ENCODE data around the gene AMHR2. TPM values are rescaled to one million over a fixed set of nuclear protein-coding genes. Genes with fewer than 3 reads are reported as not detected.
A peak's percentile ranks its signal among the peaks of the same experiment; 100 is the strongest.
"Not testable (repeated sequence)": the region's sequence is repeated elsewhere in the genome, so short reads cannot be mapped to it uniquely, and the experiment has no call there.

The AMHR2 gene
- total RNA-seq, 1 donor from 2014 or later: not detected

DNA sequence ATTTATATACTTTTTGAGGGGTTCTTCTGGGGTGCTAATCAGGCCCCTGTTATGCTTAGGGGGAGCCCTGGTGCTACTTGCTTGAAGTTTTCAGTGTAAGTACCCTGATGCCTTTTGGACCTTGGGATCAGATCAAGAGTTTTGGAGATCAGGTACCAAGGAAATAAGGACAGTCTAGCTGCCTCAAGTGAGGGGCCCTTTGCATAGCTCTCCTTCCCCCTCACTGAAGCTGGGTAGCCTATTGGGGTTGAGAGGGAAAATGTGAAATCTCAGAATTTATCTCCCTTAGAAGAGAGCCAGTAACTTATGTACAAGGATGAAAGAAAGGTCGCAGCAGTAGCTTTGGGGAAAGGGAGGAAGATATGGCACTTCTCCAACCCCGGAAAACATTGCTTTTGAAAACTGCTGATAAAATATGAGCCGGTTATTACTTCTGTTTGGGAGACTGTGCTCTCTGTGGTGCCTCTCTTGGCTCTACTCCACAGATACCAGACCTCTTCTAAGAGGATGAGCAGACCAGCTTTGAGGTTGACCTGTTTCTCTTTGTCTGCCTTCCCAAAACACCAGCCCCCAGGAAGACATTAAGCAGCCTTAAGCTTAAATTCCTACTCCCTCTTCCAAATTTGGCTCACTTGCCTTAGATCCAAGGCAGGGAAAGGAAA, 8.8 kb upstream of the AMHR2 start:
- Histone ChIP-seq H3K79me2 (ENCODE audit: insufficient read depth, low read length) (no peaks in the 10 kb centered on the region), H3K27ac (ENCODE audit: low read depth, low read length) (no peak overlapping the region), H3K4me2 (ENCODE audit: low read length) (no peak overlapping the region), H3K4me3 (ENCODE audit: insufficient read depth, low read depth, low read length) (no peak overlapping the region), H3K9ac (ENCODE audit: low read length) (no peak overlapping the region), H2AFZ (ENCODE audit: low read depth, low read length) (no peak overlapping the region), H3K4me1 (ENCODE audit: insufficient read depth, low read length) (peaks cover 4% of the 10 kb centered on the region), H3K36me3 (ENCODE audit: insufficient read depth, low read length) (peaks cover 9% of the 10 kb centered on the region), H3K9me3 (ENCODE audit: insufficient read depth, low read depth, low read length) (no peaks in the 10 kb centered on the region), H4K20me1 (ENCODE audit: insufficient read depth, low read length) (peaks cover 7% of the 10 kb centered on the region), H3K27me3 (ENCODE audit: insufficient read depth, low read length) (no peaks in the 10 kb centered on the region)
- DNase-seq (ENCODE audit: low read depth): no peak
- Mint-ChIP-seq H3K4me3 (ENCODE audit: unreplicated experiment) (no peak overlapping the region), H3K9me3 (ENCODE audit: unreplicated experiment) (no peaks in the 10 kb centered on the region), H3K36me3 (ENCODE audit: low read depth, unreplicated experiment) (peaks cover 12% of the 10 kb centered on the region), H3K27ac (ENCODE audit: unreplicated experiment) (peak overlapping the region; percentile 12), H3K27me3 (ENCODE audit: low read depth, unreplicated experiment) (no peaks in the 10 kb centered on the region), H3K4me1 (ENCODE audit: low read depth, unreplicated experiment) (peaks cover 20% of the 10 kb centered on the region)
- FAIRE-seq: no peak
- TF ChIP-seq EZH2 (IDR thresholded peaks at IDR 0.05; ENCODE audit: insufficient read depth, low read length): no peak
- TF ChIP-seq, protein P1, sequence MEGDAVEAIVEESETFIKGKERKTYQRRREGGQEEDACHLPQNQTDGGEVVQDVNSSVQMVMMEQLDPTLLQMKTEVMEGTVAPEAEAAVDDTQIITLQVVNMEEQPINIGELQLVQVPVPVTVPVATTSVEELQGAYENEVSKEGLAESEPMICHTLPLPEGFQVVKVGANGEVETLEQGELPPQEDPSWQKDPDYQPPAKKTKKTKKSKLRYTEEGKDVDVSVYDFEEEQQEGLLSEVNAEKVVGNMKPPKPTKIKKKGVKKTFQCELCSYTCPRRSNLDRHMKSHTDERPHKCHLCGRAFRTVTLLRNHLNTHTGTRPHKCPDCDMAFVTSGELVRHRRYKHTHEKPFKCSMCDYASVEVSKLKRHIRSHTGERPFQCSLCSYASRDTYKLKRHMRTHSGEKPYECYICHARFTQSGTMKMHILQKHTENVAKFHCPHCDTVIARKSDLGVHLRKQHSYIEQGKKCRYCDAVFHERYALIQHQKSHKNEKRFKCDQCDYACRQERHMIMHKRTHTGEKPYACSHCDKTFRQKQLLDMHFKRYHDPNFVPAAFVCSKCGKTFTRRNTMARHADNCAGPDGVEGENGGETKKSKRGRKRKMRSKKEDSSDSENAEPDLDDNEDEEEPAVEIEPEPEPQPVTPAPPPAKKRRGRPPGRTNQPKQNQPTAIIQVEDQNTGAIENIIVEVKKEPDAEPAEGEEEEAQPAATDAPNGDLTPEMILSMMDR (IDR thresholded peaks at IDR 0.05; ENCODE audit: insufficient read depth, low read depth, low read length): no peak

DNA sequence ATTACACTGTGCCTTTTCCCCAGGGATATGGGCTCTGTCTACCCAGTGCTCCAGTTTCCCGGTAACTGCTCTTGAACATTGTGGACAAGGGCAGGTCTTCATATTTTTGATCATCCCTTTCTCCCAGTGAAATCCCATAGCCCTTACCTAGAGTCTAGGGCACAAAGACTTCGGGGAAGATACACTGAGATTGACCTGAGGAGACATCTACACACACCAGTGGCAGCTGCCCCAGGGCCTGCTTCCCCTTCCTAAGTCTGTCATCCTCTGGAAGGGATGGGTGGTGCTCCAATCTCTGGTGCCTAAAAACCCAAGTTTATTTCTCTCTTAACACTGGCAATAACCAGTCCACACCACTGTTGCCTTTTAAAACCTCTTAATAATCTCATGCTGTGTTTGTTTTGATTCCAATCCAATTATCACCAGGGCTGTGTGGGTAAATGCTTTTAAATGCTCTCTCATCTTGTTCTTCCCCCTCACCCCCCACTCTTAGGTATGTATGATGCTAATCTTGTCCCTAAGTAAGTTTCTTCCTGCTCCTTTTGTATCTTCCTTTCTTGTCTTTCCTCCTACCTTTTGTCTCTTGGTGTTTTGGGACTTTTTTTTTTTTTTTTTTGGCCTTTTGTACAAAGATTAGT, 7.8 kb upstream of the AMHR2 start:
- H3K27me3 Mint-ChIP-seq (ENCODE audit: low read depth, unreplicated experiment); H3K4me1 ChIP-seq (ENCODE audit: insufficient read depth, low read length); H2AFZ ChIP-seq (ENCODE audit: low read depth, low read length); H3K9ac ChIP-seq (ENCODE audit: low read length); H3K27ac ChIP-seq (ENCODE audit: low read depth, low read length); H3K27ac Mint-ChIP-seq (ENCODE audit: unreplicated experiment); H3K4me2 ChIP-seq (ENCODE audit: low read length); H3K9me3 ChIP-seq (ENCODE audit: insufficient read depth, low read depth, low read length); H3K79me2 ChIP-seq (ENCODE audit: insufficient read depth, low read length); H4K20me1 ChIP-seq (ENCODE audit: insufficient read depth, low read length); H3K4me3 ChIP-seq (ENCODE audit: insufficient read depth, low read depth, low read length); H3K36me3 ChIP-seq (ENCODE audit: insufficient read depth, low read length); H3K27me3 ChIP-seq (ENCODE audit: insufficient read depth, low read length); H3K4me3 Mint-ChIP-seq (ENCODE audit: unreplicated experiment); H3K9me3 Mint-ChIP-seq (ENCODE audit: unreplicated experiment); FAIRE-seq: not testable (repeated sequence)
- Mint-ChIP-seq H3K4me1 (ENCODE audit: low read depth, unreplicated experiment) (peaks cover 20% of the 10 kb centered on the region), H3K36me3 (ENCODE audit: low read depth, unreplicated experiment) (peaks cover 12% of the 10 kb centered on the region)
- peak; percentile 30 for DNase-seq (ENCODE audit: low read depth)

DNA sequence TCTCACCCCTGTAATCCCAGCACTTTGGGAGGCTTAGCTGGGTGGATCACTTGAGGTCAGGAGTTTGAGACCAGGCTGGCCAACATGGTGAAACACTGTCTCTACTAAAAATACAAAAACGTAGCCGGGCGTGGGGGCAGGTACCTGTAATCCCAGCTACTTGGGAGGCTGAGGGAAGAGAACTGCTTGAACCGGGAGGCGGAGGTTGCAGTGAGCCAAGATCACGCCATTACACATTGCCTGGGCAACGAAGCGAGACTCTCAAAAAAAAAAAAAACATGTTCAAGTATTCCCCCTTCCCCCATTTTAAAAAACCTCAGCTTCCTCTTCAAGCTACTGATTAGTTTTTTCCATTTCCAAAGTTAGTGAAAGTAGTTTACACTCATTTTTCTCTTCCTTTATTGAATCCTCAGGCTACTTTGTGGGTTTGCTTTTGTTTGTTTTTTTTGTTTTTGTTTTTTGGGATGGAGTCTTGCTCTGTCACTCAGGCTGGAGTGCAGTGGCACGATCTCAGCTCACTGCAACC, 6.3 kb upstream of the AMHR2 start:
- not testable (repeated sequence) for H3K27me3 ChIP-seq (ENCODE audit: insufficient read depth, low read length); H2AFZ ChIP-seq (ENCODE audit: low read depth, low read length); H3K9me3 Mint-ChIP-seq (ENCODE audit: unreplicated experiment); H3K9me3 ChIP-seq (ENCODE audit: insufficient read depth, low read depth, low read length); H3K36me3 Mint-ChIP-seq (ENCODE audit: low read depth, unreplicated experiment); H3K27ac ChIP-seq (ENCODE audit: low read depth, low read length); H3K9ac ChIP-seq (ENCODE audit: low read length); DNase-seq (ENCODE audit: low read depth); H3K79me2 ChIP-seq (ENCODE audit: insufficient read depth, low read length); H4K20me1 ChIP-seq (ENCODE audit: insufficient read depth, low read length); H3K36me3 ChIP-seq (ENCODE audit: insufficient read depth, low read length); H3K4me2 ChIP-seq (ENCODE audit: low read length); H3K4me3 Mint-ChIP-seq (ENCODE audit: unreplicated experiment); H3K27ac Mint-ChIP-seq (ENCODE audit: unreplicated experiment); FAIRE-seq; H3K27me3 Mint-ChIP-seq (ENCODE audit: low read depth, unreplicated experiment); H3K4me3 ChIP-seq (ENCODE audit: insufficient read depth, low read depth, low read length); H3K4me1 ChIP-seq (ENCODE audit: insufficient read depth, low read length)
- peaks cover 15% of the 10 kb centered on the region for H3K4me1 Mint-ChIP-seq (ENCODE audit: low read depth, unreplicated experiment)
